Stimulated activated CD8-positive, alpha-beta memory T cell treated with anti-CD3 and anti-CD28 coated beads, Interleukin-12 subunit alpha, Interleukin-12 subunit beta, amount 100 ng/mL, for 24 hours (primary cell): ENCODE measurements around the gene RETREG2.
A peak's percentile ranks its signal among the peaks of the same experiment; 100 is the strongest.
"Not testable (repeated sequence)": the region's sequence is repeated elsewhere in the genome, so short reads cannot be mapped to it uniquely, and the experiment has no call there.

Experiments used
- DNase-seq: peaks from one replicate; pipeline ENCODE4 v3.0.0-alpha.2; 2020; ENCODE audit errors: extremely low read depth

The RETREG2 gene

GRCh38 chr2:219197388-219197787, 19.3 kb downstream of the RETREG2 start:
- no peak for DNase-seq

GRCh38 chr2:219198974-219199373, 20.9 kb downstream of the RETREG2 start:
- no peak for DNase-seq

- DNase-seq: no peak
Observed at GRCh38 chr2:219199470-219200211, 21.6 kb downstream of the RETREG2 start.

GRCh38 chr2:219200502-219201326, 22.6 kb downstream of the RETREG2 start:
- DNase-seq: not testable (repeated sequence)

- DNase-seq: not testable (repeated sequence)
Observed at GRCh38 chr2:219201331-219201730, 23.3 kb downstream of the RETREG2 start.

GRCh38 chr2:219204425-219205164, 26.5 kb downstream of the RETREG2 start:
- DNase-seq: no peak

GRCh38 chr2:219205165-219205538, 27.1 kb downstream of the RETREG2 start:
- no peak for DNase-seq

- no peak for DNase-seq
Observed at GRCh38 chr2:219205981-219206327, 27.9 kb downstream of the RETREG2 start.

- peak; percentile 88 for DNase-seq
Observed at GRCh38 chr2:219206328-219207133, 28.5 kb downstream of the RETREG2 start, which contains the start of gene ZFAND2B. TSS of gene ZFAND2B (plus strand) at chr2:219206782. CDS start at chr2:219206988, 206 bp downstream.

- no peak for DNase-seq
Observed at GRCh38 chr2:219207134-219207883, 29.2 kb downstream of the RETREG2 start.

- no peak for DNase-seq
Observed at GRCh38 chr2:219207884-219208740, 30.0 kb downstream of the RETREG2 start.

- DNase-seq: no peak
Observed at GRCh38 chr2:219209236-219210195, 31.4 kb downstream of the RETREG2 start.

- no peak for DNase-seq
Observed at GRCh38 chr2:219210196-219210885, 32.3 kb downstream of the RETREG2 start.

GRCh38 chr2:219210886-219211362, 32.8 kb downstream of the RETREG2 start:
- no peak for DNase-seq

- no peak for DNase-seq
Observed at GRCh38 chr2:219213026-219213415, 34.9 kb downstream of the RETREG2 start.

GRCh38 chr2:219213486-219214071, 35.5 kb downstream of the RETREG2 start:
- no peak for DNase-seq

GRCh38 chr2:219214141-219214540, 36.1 kb downstream of the RETREG2 start:
- DNase-seq: no peak
